LNCAP (cell line): ENCODE data around the gene ERN1.

Experiments used
- CTCF ChIP-seq: fragments of 450-650 bp; IDR thresholded peaks from 2 replicates; pipeline ENCODE4 v1.5.1; 2017; ENCODE audit warnings: mild to moderate bottlenecking

ERN1 gene

GRCh38 chr17:64005734-64006167 is 124.2 kb downstream of the ERN1 start:
- TF ChIP-seq CTCF = no peak

GRCh38 chr17:64004903-64005733 is 124.8 kb downstream of the ERN1 start:
- TF ChIP-seq CTCF = no peak

GRCh38 chr17:64004218-64004770 is 125.7 kb downstream of the ERN1 start:
- TF ChIP-seq CTCF = no peak

- TF ChIP-seq CTCF = no peak
Measured at GRCh38 chr17:64003526-64004121, 126.3 kb downstream of the ERN1 start.

GRCh38 chr17:64002658-64003525 is 127.1 kb downstream of the ERN1 start:
- TF ChIP-seq CTCF = no peak

- TF ChIP-seq CTCF = no peak
Measured at GRCh38 chr17:64001763-64002529, 128.0 kb downstream of the ERN1 start.
